ENCODE measurements around the gene SCNN1B. TPM values are rescaled to one million over a fixed set of nuclear protein-coding genes. Genes with fewer than 3 reads are reported as not detected.

Gene SCNN1B
- polyA plus RNA-seq, 6 donors from 2014 or later = not detected

DNA sequence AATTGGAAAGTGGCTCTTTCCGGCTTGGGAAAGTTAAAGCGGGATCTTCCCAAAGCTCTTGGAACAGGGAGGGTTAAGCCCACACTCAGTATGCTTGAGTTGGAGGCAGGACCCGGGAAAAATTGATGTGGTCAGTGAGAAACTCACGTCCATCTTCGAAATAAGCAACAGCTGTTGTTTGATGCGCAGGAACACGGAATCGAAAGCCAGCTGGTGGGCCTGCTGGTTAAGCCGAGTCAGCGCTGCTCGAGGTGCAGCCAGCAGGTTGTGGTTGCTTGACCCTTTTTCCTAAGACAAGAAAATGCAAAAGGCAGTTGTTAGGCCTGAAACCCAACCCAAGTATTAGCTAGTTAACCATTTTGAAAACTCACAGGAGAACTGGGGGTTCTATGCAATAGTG, 101.4 kb downstream of the SCNN1B start:
- Mint-ChIP-seq H3K36me3 (peaks cover 34 to 41% of the 10 kb centered on the region in 2 donors), H3K4me1 (no peaks in the 10 kb centered on the region), H3K27ac (peak overlapping the region in 2 of 6 donors; percentile 3 to 74), H3K9me3 (no peaks in the 10 kb centered on the region), H3K4me3 (no peak overlapping the region), H3K27me3 (no peaks in the 10 kb centered on the region)
- no peak for DNase-seq
- ATAC-seq (ENCODE audit: low read depth in 2 of 2) = no peak

DNA sequence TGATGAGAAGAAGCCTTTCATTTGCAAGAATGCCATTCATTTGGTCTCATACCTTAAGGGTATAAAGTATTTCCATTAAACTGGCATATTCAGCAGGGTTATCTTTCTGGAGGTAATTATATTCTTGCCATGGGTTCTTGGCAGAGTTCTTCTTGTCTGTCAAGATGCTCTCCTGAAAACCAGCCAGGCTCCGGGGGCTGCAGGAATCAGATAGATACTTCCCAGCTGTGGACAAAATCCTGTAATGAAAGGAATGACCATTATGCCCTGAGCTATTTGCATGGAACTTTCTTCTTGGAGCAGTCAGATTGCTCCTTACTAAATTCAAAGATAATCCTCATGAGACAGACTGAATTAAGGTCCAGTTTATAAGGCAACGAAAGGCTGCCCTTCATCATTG, 103.9 kb downstream of the SCNN1B start:
- no peak for DNase-seq
- Mint-ChIP-seq H3K9me3 (no peaks in the 10 kb centered on the region), H3K36me3 (peaks cover 29 to 30% of the 10 kb centered on the region in 2 donors), H3K27ac (peak overlapping the region in 1 of 6 donors; percentile 11), H3K27me3 (no peaks in the 10 kb centered on the region), H3K4me3 (no peak overlapping the region), H3K4me1 (no peaks in the 10 kb centered on the region)
- ATAC-seq (ENCODE audit: low read depth in 2 of 2) = no peak

DNA sequence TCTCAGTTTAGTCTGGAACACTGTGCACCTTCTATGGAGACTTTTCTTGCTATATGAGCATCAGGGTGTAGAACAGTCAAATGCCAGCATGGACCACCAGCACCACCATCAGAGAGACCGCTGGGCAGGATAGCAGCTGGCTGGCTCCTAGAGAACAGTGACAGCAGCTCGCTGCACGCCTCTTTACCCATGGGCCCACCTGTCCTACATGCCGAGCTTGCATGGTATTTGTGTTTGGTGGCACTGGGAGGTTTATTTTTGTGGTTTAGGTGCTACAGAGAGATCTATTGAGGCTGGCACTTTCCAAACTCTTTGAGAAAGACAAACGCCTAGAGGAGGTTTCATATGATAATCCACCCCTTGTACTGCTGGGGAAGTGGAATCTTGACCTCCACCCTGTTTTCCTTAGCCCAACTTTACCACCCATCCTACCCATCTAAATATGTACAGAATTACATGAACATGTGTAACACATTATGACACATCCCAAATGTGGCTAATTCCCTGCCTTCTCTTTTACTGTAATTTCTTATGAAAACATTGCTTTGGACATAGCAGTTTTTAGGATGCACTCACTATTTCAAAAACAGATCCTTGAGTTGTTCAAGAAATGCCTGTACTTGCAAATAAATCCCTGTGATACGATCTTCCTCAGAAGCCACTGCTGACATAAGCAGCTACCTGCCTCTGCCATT, 104.6 kb downstream of the SCNN1B start:
- ATAC-seq (ENCODE audit: low read depth in 2 of 2) (no peak), DNase-seq (no peak)
- Mint-ChIP-seq H3K36me3 (peaks cover 23 to 29% of the 10 kb centered on the region in 2 donors), H3K27ac (peak overlapping the region in 1 of 6 donors; percentile 33), H3K4me3 (no peak overlapping the region), H3K27me3 (no peaks in the 10 kb centered on the region), H3K4me1 (no peaks in the 10 kb centered on the region), H3K9me3 (no peaks in the 10 kb centered on the region)

DNA sequence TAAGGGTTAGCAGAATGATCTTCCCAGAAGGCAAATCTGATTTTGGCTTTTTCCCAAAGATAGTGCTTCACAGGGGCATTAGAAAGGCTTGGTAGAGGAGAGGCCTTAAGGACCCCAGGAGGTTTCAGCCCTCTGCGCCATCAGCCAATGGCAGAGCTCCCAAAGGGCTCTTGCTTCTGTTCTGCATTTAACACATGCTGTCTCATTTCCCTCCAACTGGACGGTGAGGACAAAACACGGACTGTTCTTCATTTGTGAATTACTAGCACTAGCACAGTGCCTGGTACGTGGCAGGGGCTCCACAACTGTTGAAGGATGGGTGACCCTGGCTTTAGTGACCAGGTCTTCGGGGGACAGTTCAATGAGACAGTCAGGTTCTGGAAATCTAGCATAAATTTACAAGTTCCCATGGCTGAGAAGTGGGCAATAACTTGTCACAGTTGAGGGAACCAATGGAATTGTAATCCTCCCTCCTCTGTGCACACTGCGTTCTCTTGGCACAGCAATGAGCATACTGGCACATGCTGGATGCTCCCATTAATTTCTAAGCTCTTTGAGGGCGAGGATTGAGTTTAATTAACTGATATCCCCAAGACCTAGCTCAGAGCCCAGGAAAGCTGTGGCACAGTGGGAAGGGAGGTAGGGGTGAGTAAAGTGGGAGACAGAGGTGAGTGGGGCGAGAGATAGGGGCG, 105.5 kb downstream of the SCNN1B start:
- Mint-ChIP-seq H3K36me3 (peaks cover 20 to 25% of the 10 kb centered on the region in 2 donors), H3K27ac (no peak overlapping the region), H3K4me1 (no peaks in the 10 kb centered on the region), H3K9me3 (no peaks in the 10 kb centered on the region), H3K4me3 (peak overlapping the region in 1 of 8 donors; percentile 18), H3K27me3 (no peaks in the 10 kb centered on the region)
- DNase-seq (no peak), ATAC-seq (ENCODE audit: low read depth in 2 of 2) (no peak)

- no peaks in the 10 kb centered on the region for H3K27me3 Mint-ChIP-seq
- H3K4me1 Mint-ChIP-seq = no peaks in the 10 kb centered on the region
- no peak for DNase-seq
- no peak overlapping the region for H3K4me3 Mint-ChIP-seq
- ATAC-seq (ENCODE audit: low read depth in 2 of 2) = no peak
- H3K36me3 Mint-ChIP-seq = peaks cover 13 to 22% of the 10 kb centered on the region in 2 donors
- no peak overlapping the region for H3K27ac Mint-ChIP-seq
- H3K9me3 Mint-ChIP-seq = no peaks in the 10 kb centered on the region
Observed at GRCh38 chr16:23408242-23408822, 106.2 kb downstream of the SCNN1B start.

- peaks cover 10 to 25% of the 10 kb centered on the region in 2 donors for H3K36me3 Mint-ChIP-seq
- H3K4me3 Mint-ChIP-seq = no peak overlapping the region
- DNase-seq (no peak), ATAC-seq (ENCODE audit: low read depth in 2 of 2) (no peak)
- H3K9me3 Mint-ChIP-seq = no peaks in the 10 kb centered on the region
- no peaks in the 10 kb centered on the region for H3K27me3 Mint-ChIP-seq
- no peak overlapping the region for H3K27ac Mint-ChIP-seq
- no peaks in the 10 kb centered on the region for H3K4me1 Mint-ChIP-seq
Observed at GRCh38 chr16:23408823-23409298, 106.8 kb downstream of the SCNN1B start.

DNA sequence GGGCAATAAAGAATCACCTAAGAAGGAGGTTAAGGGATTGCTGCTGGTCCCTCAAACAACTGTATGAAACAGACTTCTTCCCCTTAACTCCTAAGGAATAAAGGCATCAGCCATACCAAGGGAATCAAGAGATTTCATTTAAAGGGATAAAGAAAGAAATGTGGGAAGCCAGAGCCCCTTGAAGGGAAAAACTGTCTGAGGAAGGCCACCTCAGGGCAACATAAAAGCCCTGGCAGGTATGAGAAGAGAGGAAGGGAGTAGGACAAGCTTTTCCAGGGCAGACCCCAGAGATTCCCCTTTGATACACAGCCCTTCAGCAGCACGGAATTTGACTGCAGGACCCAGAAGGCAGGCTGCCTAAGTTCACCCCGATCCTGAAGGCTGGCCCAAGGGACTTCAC, 107.4 kb downstream of the SCNN1B start:
- no peaks in the 10 kb centered on the region for H3K9me3 Mint-ChIP-seq
- H3K27me3 Mint-ChIP-seq = no peaks in the 10 kb centered on the region
- no peaks in the 10 kb centered on the region for H3K4me1 Mint-ChIP-seq
- no peak overlapping the region for H3K4me3 Mint-ChIP-seq
- peaks cover 6 to 25% of the 10 kb centered on the region in 2 donors for H3K36me3 Mint-ChIP-seq
- no peak overlapping the region for H3K27ac Mint-ChIP-seq
- DNase-seq = no peak
- ATAC-seq (ENCODE audit: low read depth in 2 of 2) = no peak

DNA sequence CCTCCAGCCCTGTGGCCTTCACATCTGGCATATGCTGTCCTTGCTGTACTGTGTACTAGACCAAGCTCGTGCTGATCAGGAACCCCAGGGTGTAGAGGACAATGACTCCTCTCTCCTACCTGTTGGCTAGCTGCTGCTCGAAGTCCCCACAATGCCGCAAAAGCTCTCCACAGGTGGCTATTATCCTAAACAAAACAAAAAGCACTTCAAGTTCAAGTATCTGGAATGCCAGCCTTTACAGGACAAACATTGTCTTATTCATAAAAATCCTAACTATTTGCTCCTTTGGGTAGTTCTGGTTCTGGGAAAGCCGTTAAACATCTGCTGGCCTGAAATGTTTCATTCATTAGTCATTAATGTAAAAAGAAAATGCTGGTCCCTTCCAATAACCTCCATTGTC, 108.1 kb downstream of the SCNN1B start:
- no peak overlapping the region for H3K4me3 Mint-ChIP-seq
- H3K9me3 Mint-ChIP-seq = no peaks in the 10 kb centered on the region
- no peaks in the 10 kb centered on the region for H3K27me3 Mint-ChIP-seq
- peaks cover 6 to 25% of the 10 kb centered on the region in 2 donors for H3K36me3 Mint-ChIP-seq
- ATAC-seq (ENCODE audit: low read depth in 2 of 2) = no peak
- DNase-seq = no peak
- H3K4me1 Mint-ChIP-seq = no peaks in the 10 kb centered on the region
- H3K27ac Mint-ChIP-seq = no peak overlapping the region

- DNase-seq (no peak), ATAC-seq (ENCODE audit: low read depth in 2 of 2) (no peak)
- peaks cover 0 to 26% of the 10 kb centered on the region in 2 donors for H3K36me3 Mint-ChIP-seq
- H3K4me1 Mint-ChIP-seq = no peaks in the 10 kb centered on the region
- H3K27ac Mint-ChIP-seq = peak overlapping the region in 1 of 6 donors; percentile 76
- H3K4me3 Mint-ChIP-seq = no peak overlapping the region
- H3K9me3 Mint-ChIP-seq = no peaks in the 10 kb centered on the region
- no peaks in the 10 kb centered on the region for H3K27me3 Mint-ChIP-seq
Observed at GRCh38 chr16:23414731-23415130, 112.6 kb downstream of the SCNN1B start.

- Mint-ChIP-seq H3K9me3 (no peaks in the 10 kb centered on the region), H3K4me1 (no peaks in the 10 kb centered on the region), H3K27me3 (no peaks in the 10 kb centered on the region), H3K4me3 (no peak overlapping the region), H3K27ac (no peak overlapping the region), H3K36me3 (peaks cover 0 to 17% of the 10 kb centered on the region in 2 donors)
- DNase-seq = no peak
- no peak for ATAC-seq (ENCODE audit: low read depth in 2 of 2)
Observed at GRCh38 chr16:23416816-23417215, 114.7 kb downstream of the SCNN1B start.

DNA sequence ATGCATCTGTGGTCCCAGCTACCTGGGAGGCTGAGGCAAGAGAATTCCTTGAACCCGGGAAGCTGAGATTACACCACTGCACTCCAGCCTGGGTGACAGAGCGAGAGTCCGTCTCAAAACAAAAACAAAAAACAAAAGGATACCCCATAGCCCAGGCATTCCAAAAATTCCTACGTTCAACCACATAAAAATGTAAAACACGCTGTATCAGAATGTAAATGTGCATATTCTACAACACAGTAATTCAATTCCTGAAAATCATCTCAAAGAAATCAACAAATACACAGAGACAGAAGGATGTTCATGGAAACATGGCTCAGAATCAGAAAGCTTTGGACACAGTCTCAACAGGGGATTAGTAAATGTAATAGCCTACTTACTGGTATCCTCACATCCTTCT, 117.9 kb downstream of the SCNN1B start:
- Mint-ChIP-seq H3K36me3 (peaks cover 5 to 15% of the 10 kb centered on the region in 2 donors), H3K4me3 (peak overlapping the region in 1 of 8 donors; percentile 10), H3K27ac (peak overlapping the region in 1 of 6 donors; percentile 72), H3K27me3 (no peaks in the 10 kb centered on the region), H3K4me1 (no peaks in the 10 kb centered on the region), H3K9me3 (no peaks in the 10 kb centered on the region)
- ATAC-seq (ENCODE audit: low read depth in 2 of 2) (no peak), DNase-seq (no peak)

GRCh38 chr16:23423496-23424049, 121.5 kb downstream of the SCNN1B start:
- Mint-ChIP-seq H3K9me3 (no peaks in the 10 kb centered on the region), H3K4me3 (no peak overlapping the region), H3K36me3 (peaks cover 7 to 17% of the 10 kb centered on the region in 2 donors), H3K4me1 (peaks cover 0 to 3% (median 0%) of the 10 kb centered on the region in 3 donors), H3K27ac (no peak overlapping the region), H3K27me3 (no peaks in the 10 kb centered on the region)
- no peak for DNase-seq
- no peak for ATAC-seq (ENCODE audit: low read depth in 2 of 2)

DNA sequence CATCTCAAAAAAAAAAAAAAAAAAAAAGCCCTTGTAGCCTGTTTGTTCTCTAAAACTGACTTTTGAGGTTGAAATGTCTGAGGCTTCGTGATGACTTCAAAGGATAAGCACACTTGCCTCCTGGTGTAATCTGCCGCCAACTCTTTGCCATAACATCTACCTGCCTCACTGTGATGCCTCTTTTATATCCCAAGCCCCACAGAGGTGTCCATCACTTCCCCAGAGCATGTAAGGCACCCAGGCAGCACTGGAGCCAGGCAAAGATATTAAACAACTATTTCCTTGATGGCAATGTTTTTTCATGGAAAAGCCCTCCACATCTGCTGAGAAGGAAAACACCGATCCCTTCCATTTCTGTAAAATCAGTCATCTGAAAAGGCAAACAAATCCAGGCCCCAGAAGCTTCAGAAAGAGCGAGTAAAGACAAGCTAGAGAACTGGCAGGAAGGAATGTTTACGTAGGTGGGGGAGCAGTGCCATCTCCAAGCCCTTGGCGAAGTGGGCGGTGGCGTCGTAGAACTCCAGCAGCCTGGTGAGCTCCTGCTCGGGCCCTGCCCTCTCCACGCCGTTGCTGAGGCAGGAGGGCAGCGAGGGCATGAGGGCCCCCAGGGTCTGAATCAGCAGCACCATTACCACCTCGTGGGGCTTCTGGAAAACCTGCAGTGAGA, 122.3 kb downstream of the SCNN1B start:
- Mint-ChIP-seq H3K9me3 (no peaks in the 10 kb centered on the region), H3K27me3 (no peaks in the 10 kb centered on the region), H3K4me3 (no peak overlapping the region), H3K27ac (peak overlapping the region in 1 of 6 donors; percentile 59), H3K4me1 (peaks cover 0 to 3% (median 0%) of the 10 kb centered on the region in 3 donors), H3K36me3 (peaks cover 7 to 17% of the 10 kb centered on the region in 2 donors)
- ATAC-seq (ENCODE audit: low read depth in 2 of 2) (no peak), DNase-seq (no peak)
